PC-9 (cell line): Measurements from ENCODE around the gene MED27. TPM values are rescaled to one million over a fixed set of nuclear protein-coding genes. Genes with fewer than 3 reads are reported as not detected.

Experiments
- BruUV-seq: library from RNA; stranded (reverse); fragments of 400-500 nt; replicated peaks from 2 replicates; lab custom pipeline; 2021; lab: Mats Ljungman, UMichigan
- CTCF ChIA-PET: fragments of 300-600 bp; sonication (Branson Sonifier 250); formaldehyde crosslinking; loops from one replicate; lab custom pipeline; 2022; ENCODE audit warnings: antibody characterized with exemption; lab: Charles Lee
- POLR2A ChIA-PET: fragments of 300-600 bp; sonication (Branson Sonifier 250); formaldehyde crosslinking; loops from one replicate; lab custom pipeline; 2022; ENCODE audit warnings: antibody characterized with exemption; ENCODE audit not compliant: unreplicated experiment; lab: Charles Lee
- DNase-seq, 2 experiments: peaks; one replicate each; pipeline versions ENCODE4 v3.0.0 to v3.0.0-alpha.2; 2015 to 2022; ENCODE audit warnings: mixed read lengths in 1 of 2
- H2AFZ ChIP-seq: fragments of 200-600 bp; sonication (generic); 2 replicates; pipeline ENCODE4 v1.8.1; 2017; ENCODE audit warnings: antibody characterized with exemption
- H3F3A ChIP-seq: fragments of 200-600 bp; sonication (generic); 2 replicates; pipeline ENCODE4 v1.8.1; 2017; ENCODE audit warnings: antibody characterized with exemption, mild to moderate bottlenecking, low read depth; ENCODE audit not compliant: insufficient read depth
- H3K27ac ChIP-seq: fragments of 200-600 bp; sonication (generic); 2 replicates; pipeline ENCODE4 v1.6.1; 2016; ENCODE audit warnings: mixed run types
- H3K27me3 ChIP-seq: fragments of 200-600 bp; sonication (generic); 2 replicates; pipeline ENCODE4 v1.6.1; 2016; ENCODE audit warnings: low read depth, mixed run types; ENCODE audit not compliant: insufficient read depth
- H3K36me3 ChIP-seq: fragments of 200-600 bp; sonication (generic); 2 replicates; pipeline ENCODE4 v1.6.1; 2016; ENCODE audit warnings: low read depth, mixed run types
- H3K4me1 ChIP-seq: fragments of 200-600 bp; sonication (generic); replicated peaks from 2 replicates; pipeline ENCODE4 v1.6.1; 2016; ENCODE audit warnings: mixed run types; ENCODE audit not compliant: insufficient read depth
- H3K4me2 ChIP-seq: fragments of 200-600 bp; sonication (generic); 2 replicates; pipeline ENCODE4 v1.6.1; 2017; ENCODE audit warnings: mixed run types
- H3K4me3 ChIP-seq: fragments of 200-600 bp; sonication (generic); 2 replicates; pipeline ENCODE4 v1.6.1; 2016; ENCODE audit warnings: mixed run types
- H3K79me2 ChIP-seq: fragments of 200-600 bp; sonication (generic); 2 replicates; pipeline ENCODE4 v1.6.1; 2017; ENCODE audit warnings: low read depth, mixed run types
- H3K9me2 ChIP-seq: fragments of 200-600 bp; sonication (generic); 2 replicates; pipeline ENCODE4 v1.8.1; 2017; ENCODE audit warnings: mild to moderate bottlenecking; ENCODE audit not compliant: insufficient read depth
- H3K9me3 ChIP-seq: fragments of 200-600 bp; sonication (generic); 2 replicates; pipeline ENCODE4 v1.8.1; 2016; ENCODE audit warnings: low read depth; ENCODE audit not compliant: insufficient read depth
- H4K20me1 ChIP-seq: fragments of 200-600 bp; sonication (generic); 2 replicates; pipeline ENCODE4 v1.8.1; 2017; ENCODE audit not compliant: insufficient read depth
- CTCF ChIP-seq: fragments of 200-600 bp; sonication (generic); conservative IDR thresholded peaks from 2 replicates; pipeline ENCODE4 v1.6.1; 2017; ENCODE audit warnings: mixed run types, antibody characterized with exemption, mild to moderate bottlenecking, moderate library complexity
- EZH2 ChIP-seq: fragments of 200-600 bp; sonication (generic); IDR thresholded peaks from 2 replicates; pipeline ENCODE4 v1.8.0; 2017; ENCODE audit warnings: antibody characterized with exemption, low read depth
- intact Hi-C: fragments of 100-400 bp; cut with micrococcal nuclease; formaldehyde crosslinking; loops from one replicate; pipeline ENCODE4 v1.10.0; 2022; ENCODE audit not compliant: unreplicated experiment
- total RNA-seq: library from RNA; stranded (reverse); gene quantifications from 2 replicates; pipeline ENCODE4 v1.2.3, GENCODE V29; 2021

Gene MED27
- total RNA-seq, 1 experiment from 2014 or later: 31.2 TPM

GRCh38 chr9:131968632-131969031 is 111.0 kb downstream of the MED27 start:
- ChIA-PET POLR2A (interaction anchor here (0.6 to 0.7 kb wide), 2 partner anchors 116 to 206 kb away, joined by 3 read pairs; no protein-coding TSS in a partner anchor), CTCF (no interaction called here)
- H3K27ac ChIP-seq: no peak overlapping the region
- no TSS peak for BruUV-seq
- no peaks in the 10 kb centered on the region for H3K27me3 ChIP-seq
- no peak for DNase-seq
- H4K20me1 ChIP-seq: no peaks in the 10 kb centered on the region
- H3K4me3 ChIP-seq: no peak overlapping the region
- H3K36me3 ChIP-seq: no peaks in the 10 kb centered on the region
- no peaks in the 10 kb centered on the region for H3K4me1 ChIP-seq
- H3F3A ChIP-seq: no peaks in the 10 kb centered on the region
- H3K79me2 ChIP-seq: no peaks in the 10 kb centered on the region
- intact Hi-C loops: loop anchor here (10.0 kb wide), 1 partner anchor 266 kb away; no protein-coding TSS in a partner anchor
- H3K9me2 ChIP-seq: no peaks in the 10 kb centered on the region
- no peak overlapping the region for H3K4me2 ChIP-seq
- H2AFZ ChIP-seq: no peak overlapping the region
- TF ChIP-seq EZH2 (no peak), CTCF (no peak)
- H3K9me3 ChIP-seq: no peaks in the 10 kb centered on the region

- H3K4me1 ChIP-seq: no peaks in the 10 kb centered on the region
- H3F3A ChIP-seq: no peaks in the 10 kb centered on the region
- H3K27me3 ChIP-seq: no peaks in the 10 kb centered on the region
- no peak overlapping the region for H2AFZ ChIP-seq
- no peak overlapping the region for H3K4me3 ChIP-seq
- H3K79me2 ChIP-seq: no peaks in the 10 kb centered on the region
- BruUV-seq: no TSS peak
- H3K9me3 ChIP-seq: no peaks in the 10 kb centered on the region
- DNase-seq: no peak
- H3K4me2 ChIP-seq: no peak overlapping the region
- intact Hi-C loops: loop anchor here (10.0 kb wide), 1 partner anchor 269 kb away; no protein-coding TSS in a partner anchor
- TF ChIP-seq EZH2 (no peak), CTCF (no peak)
- no peaks in the 10 kb centered on the region for H3K9me2 ChIP-seq
- H3K27ac ChIP-seq: no peak overlapping the region
- ChIA-PET CTCF (no interaction called here), POLR2A (no interaction called here)
- no peaks in the 10 kb centered on the region for H4K20me1 ChIP-seq
- H3K36me3 ChIP-seq: no peaks in the 10 kb centered on the region
Measured at GRCh38 chr9:131965841-131966240, 113.8 kb downstream of the MED27 start.

- H4K20me1 ChIP-seq: no peaks in the 10 kb centered on the region
- H3K9me3 ChIP-seq: no peaks in the 10 kb centered on the region
- no peak overlapping the region for H2AFZ ChIP-seq
- no peaks in the 10 kb centered on the region for H3K36me3 ChIP-seq
- intact Hi-C loops: loop anchor here (10.0 kb wide), 1 partner anchor 270 kb away; no protein-coding TSS in a partner anchor
- no peak for DNase-seq
- H3K79me2 ChIP-seq: no peaks in the 10 kb centered on the region
- no peaks in the 10 kb centered on the region for H3K9me2 ChIP-seq
- TF ChIP-seq CTCF (no peak), EZH2 (no peak)
- no peaks in the 10 kb centered on the region for H3K27me3 ChIP-seq
- BruUV-seq: no TSS peak
- H3K4me1 ChIP-seq: no peaks in the 10 kb centered on the region
- H3K4me3 ChIP-seq: no peak overlapping the region
- no peak overlapping the region for H3K27ac ChIP-seq
- no peak overlapping the region for H3K4me2 ChIP-seq
- ChIA-PET POLR2A (no interaction called here), CTCF (no interaction called here)
- H3F3A ChIP-seq: no peaks in the 10 kb centered on the region
Measured at GRCh38 chr9:131965103-131965502, 114.6 kb downstream of the MED27 start.
